ENCODE data around the gene PROM2. TPM values are rescaled to one million over a fixed set of nuclear protein-coding genes. Genes with fewer than 3 reads are reported as not detected.

The PROM2 gene
- total and polyA plus RNA-seq, 10 of the 15 experiments (the other 5 are each of a cell fraction or from before 2014, with no cell fraction given), result 0.01 to 0.04 TPM; not detected in 8

DNA sequence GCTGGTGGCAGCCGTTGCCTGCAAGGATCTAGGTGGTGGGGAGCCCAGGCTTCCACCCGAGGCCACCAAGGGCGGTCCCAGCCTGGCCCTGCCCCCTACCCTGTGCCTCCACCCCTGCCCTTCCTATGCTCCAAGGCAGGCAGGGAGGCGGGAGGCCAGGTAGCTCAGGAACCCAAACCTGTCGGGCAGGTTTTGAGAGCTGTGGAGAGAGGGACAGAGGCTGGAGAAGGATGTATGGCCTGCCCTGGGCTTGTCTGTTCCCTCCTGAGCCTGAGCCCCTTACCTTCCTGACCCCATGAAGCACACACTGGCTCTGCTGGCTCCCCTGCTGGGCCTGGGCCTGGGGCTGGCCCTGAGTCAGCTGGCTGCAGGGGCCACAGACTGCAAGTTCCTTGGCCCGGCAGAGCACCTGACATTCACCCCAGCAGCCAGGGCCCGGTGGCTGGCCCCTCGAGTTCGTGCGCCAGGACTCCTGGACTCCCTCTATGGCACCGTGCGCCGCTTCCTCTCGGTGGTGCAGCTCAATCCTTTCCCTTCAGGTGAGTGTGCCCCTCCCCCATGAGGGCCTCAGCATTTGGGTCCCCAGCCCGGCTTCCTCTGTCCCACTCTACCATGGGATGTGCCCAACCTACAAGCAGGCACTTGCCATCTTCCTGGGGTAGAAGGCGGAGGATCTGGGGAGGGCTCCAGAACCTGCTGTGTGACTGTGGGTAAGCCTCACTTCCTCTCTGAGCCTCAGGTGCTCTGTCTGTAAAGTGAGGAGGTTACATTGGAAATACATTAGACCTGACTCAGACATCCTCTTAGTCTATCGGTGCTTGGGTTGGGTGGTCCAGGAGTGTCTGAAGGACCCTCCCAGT, at the start of gene PROM2 (continued):
- TF ChIP-seq, protein P1, sequence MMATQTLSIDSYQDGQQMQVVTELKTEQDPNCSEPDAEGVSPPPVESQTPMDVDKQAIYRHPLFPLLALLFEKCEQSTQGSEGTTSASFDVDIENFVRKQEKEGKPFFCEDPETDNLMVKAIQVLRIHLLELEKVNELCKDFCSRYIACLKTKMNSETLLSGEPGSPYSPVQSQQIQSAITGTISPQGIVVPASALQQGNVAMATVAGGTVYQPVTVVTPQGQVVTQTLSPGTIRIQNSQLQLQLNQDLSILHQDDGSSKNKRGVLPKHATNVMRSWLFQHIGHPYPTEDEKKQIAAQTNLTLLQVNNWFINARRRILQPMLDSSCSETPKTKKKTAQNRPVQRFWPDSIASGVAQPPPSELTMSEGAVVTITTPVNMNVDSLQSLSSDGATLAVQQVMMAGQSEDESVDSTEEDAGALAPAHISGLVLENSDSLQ (IDR thresholded peaks at IDR 0.05), result no peak

DNA sequence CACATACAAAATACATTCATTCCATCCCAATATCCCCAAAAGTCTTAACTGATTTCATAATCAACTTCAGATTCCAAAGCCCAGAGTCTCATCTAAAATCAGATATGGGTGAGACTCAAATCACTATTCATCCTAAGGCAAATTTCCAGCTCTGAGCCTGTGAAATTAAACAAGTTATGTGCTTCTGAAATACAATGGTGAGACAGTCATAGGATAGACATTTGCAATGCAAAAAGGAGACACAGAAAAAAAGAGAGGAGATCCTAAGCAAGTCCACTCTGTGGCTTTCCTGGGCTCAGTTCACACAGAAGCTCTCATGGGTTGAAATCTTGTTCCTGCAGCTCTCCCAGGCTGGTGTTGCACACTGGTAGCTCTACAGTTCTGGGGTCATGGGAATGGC, 48.6 kb upstream of the PROM2 start:
- SMC1A ChIA-PET (ENCODE audit: uncharacterized antibody, unreplicated experiment), result no interaction called here
- H3K36me3 ChIP-seq (ENCODE audit: control insufficient read depth in 2 of 2, insufficient read depth in 2 of 2, low read length in 1 of 2), result no peaks in the 10 kb centered on the region
- H4K20me1 ChIP-seq (ENCODE audit: control insufficient read depth, insufficient read depth), result no peaks in the 10 kb centered on the region
- no peak for TF ChIP-seq CBX3 (IDR thresholded peaks at IDR 0.05; ENCODE audit: borderline replicate concordance, low read depth)
- TF ChIP-seq MTA3 (IDR thresholded peaks at IDR 0.05; ENCODE audit: borderline replicate concordance, low read length), result no peak
- no peak for TF ChIP-seq NR2C1 (IDR thresholded peaks at IDR 0.05)
- TF ChIP-seq, protein P2, sequence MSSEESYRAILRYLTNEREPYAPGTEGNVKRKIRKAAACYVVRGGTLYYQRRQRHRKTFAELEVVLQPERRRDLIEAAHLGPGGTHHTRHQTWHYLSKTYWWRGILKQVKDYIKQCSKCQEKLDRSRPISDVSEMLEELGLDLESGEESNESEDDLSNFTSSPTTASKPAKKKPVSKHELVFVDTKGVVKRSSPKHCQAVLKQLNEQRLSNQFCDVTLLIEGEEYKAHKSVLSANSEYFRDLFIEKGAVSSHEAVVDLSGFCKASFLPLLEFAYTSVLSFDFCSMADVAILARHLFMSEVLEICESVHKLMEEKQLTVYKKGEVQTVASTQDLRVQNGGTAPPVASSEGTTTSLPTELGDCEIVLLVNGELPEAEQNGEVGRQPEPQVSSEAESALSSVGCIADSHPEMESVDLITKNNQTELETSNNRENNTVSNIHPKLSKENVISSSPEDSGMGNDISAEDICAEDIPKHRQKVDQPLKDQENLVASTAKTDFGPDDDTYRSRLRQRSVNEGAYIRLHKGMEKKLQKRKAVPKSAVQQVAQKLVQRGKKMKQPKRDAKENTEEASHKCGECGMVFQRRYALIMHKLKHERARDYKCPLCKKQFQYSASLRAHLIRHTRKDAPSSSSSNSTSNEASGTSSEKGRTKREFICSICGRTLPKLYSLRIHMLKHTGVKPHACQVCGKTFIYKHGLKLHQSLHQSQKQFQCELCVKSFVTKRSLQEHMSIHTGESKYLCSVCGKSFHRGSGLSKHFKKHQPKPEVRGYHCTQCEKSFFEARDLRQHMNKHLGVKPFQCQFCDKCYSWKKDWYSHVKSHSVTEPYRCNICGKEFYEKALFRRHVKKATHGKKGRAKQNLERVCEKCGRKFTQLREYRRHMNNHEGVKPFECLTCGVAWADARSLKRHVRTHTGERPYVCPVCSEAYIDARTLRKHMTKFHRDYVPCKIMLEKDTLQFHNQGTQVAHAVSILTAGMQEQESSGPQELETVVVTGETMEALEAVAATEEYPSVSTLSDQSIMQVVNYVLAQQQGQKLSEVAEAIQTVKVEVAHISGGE (CRISPR knock-in tag; IDR thresholded peaks at IDR 0.05), result no peak
- TF ChIP-seq ZNF217 (IDR thresholded peaks at IDR 0.05), result no peak
- no peak for TF ChIP-seq POU2F2 (IDR thresholded peaks at IDR 0.05; ENCODE audit: borderline replicate concordance, low read depth, low read length)
- TF ChIP-seq IRF4 (IDR thresholded peaks at IDR 0.05; ENCODE audit: low read depth, low read length), result no peak
- TF ChIP-seq, protein P3, sequence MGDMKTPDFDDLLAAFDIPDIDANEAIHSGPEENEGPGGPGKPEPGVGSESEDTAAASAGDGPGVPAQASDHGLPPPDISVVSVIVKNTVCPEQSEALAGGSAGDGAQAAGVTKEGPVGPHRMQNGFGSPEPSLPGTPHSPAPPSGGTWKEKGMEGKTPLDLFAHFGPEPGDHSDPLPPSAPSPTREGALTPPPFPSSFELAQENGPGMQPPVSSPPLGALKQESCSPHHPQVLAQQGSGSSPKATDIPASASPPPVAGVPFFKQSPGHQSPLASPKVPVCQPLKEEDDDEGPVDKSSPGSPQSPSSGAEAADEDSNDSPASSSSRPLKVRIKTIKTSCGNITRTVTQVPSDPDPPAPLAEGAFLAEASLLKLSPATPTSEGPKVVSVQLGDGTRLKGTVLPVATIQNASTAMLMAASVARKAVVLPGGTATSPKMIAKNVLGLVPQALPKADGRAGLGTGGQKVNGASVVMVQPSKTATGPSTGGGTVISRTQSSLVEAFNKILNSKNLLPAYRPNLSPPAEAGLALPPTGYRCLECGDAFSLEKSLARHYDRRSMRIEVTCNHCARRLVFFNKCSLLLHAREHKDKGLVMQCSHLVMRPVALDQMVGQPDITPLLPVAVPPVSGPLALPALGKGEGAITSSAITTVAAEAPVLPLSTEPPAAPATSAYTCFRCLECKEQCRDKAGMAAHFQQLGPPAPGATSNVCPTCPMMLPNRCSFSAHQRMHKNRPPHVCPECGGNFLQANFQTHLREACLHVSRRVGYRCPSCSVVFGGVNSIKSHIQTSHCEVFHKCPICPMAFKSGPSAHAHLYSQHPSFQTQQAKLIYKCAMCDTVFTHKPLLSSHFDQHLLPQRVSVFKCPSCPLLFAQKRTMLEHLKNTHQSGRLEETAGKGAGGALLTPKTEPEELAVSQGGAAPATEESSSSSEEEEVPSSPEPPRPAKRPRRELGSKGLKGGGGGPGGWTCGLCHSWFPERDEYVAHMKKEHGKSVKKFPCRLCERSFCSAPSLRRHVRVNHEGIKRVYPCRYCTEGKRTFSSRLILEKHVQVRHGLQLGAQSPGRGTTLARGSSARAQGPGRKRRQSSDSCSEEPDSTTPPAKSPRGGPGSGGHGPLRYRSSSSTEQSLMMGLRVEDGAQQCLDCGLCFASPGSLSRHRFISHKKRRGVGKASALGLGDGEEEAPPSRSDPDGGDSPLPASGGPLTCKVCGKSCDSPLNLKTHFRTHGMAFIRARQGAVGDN (IDR thresholded peaks at IDR 0.05), result no peak
- intact Hi-C loops (cut with micrococcal nuclease; ENCODE audit: unreplicated experiment), result no loop called here
- H3K4me3 ChIP-seq, result no peak overlapping the region
- POLR2A ChIA-PET, result no interaction called here
- no peaks in the 10 kb centered on the region for H3K27me3 ChIP-seq (replicated peaks in 1 of 2; ENCODE audit: control insufficient read depth in 2 of 2, insufficient read depth in 2 of 2, low read length in 1 of 2)
- RAD21 ChIA-PET (ENCODE audit: unreplicated experiment), result no interaction called here
- no peak overlapping the region for H3K27ac ChIP-seq (ENCODE audit: control insufficient read depth, insufficient read depth)
- DNase-seq (ENCODE audit: low read depth, low spot score) (no peak), FAIRE-seq (no peak), ATAC-seq (no peak)
- CTCF ChIA-PET, result interaction anchor here (1.0 kb wide), 1 partner anchor 9 kb away, joined by 3 read pairs; no protein-coding TSS in a partner anchor
- BruUV-seq (replicated peaks), result no TSS peak
- H3K4me1 ChIP-seq (ENCODE audit: control insufficient read depth, insufficient read depth, low read length), result no peaks in the 10 kb centered on the region
- H3K9me3 ChIP-seq (replicated peaks; ENCODE audit: control insufficient read depth, insufficient read depth, low read length), result no peaks in the 10 kb centered on the region; the same call in 2 of the 3 replicates
- no peaks in the 10 kb centered on the region for H3K79me2 ChIP-seq (ENCODE audit: control insufficient read depth, insufficient read depth, low read length)
- no peak overlapping the region for H3K4me2 ChIP-seq (ENCODE audit: control insufficient read depth, insufficient read depth)
- H3K9ac ChIP-seq (ENCODE audit: control insufficient read depth, insufficient read depth, low read length), result no peak overlapping the region
- H2AFZ ChIP-seq (ENCODE audit: control insufficient read depth, low read depth, low read length), result no peak overlapping the region
- in situ Hi-C loops (cut with MboI), result no loop called here
